HFFc6 (cell line): ENCODE data around the gene NOS1AP. TPM values are rescaled to one million over a fixed set of nuclear protein-coding genes. Genes with fewer than 3 reads are reported as not detected.

ENCODE experiments used
- DNase-seq: peaks from one replicate; pipeline ENCODE4 v3.0.0-alpha.2; 2018
- H3K27ac Mint-ChIP-seq: 2 replicates; pipeline ENCODE4 v1.8.0; 2020; ENCODE audit warnings: mild to moderate bottlenecking, mixed read lengths
- H3K27me3 Mint-ChIP-seq: 2 replicates; pipeline ENCODE4 v1.8.0; 2021; ENCODE audit warnings: mild to moderate bottlenecking, moderate library complexity, mixed read lengths; ENCODE audit not compliant: insufficient read depth
- H3K36me3 Mint-ChIP-seq: 2 replicates; pipeline ENCODE4 v1.8.0; 2021; ENCODE audit warnings: low read depth, mixed read lengths
- H3K4me1 Mint-ChIP-seq: 2 replicates; pipeline ENCODE4 v1.8.0; 2020; ENCODE audit warnings: low read depth, mixed read lengths
- H3K4me3 Mint-ChIP-seq: 2 replicates; pipeline ENCODE4 v1.8.0; 2020; ENCODE audit warnings: mild to moderate bottlenecking, moderate library complexity, mixed read lengths
- H3K9me3 Mint-ChIP-seq: 2 replicates; pipeline ENCODE4 v1.8.0; 2020; ENCODE audit warnings: mild to moderate bottlenecking, mixed read lengths
- CTCF ChIP-seq: fragments of 200-600 bp; sonication (generic); IDR thresholded peaks from 2 replicates; pipeline ENCODE4 v1.5.0; 2021; ENCODE audit warnings: antibody characterized with exemption, mild to moderate bottlenecking
- total RNA-seq, 6 experiments: library from RNA; stranded (reverse); fragmentation: NEBNext Ultra II Directional; extraction: Animal tissue kit (Norgen Biotek cat#: 25700); gene quantifications; 2 replicates in 1 of 6; 3 replicates in 5 of 6; pipeline ENCODE4 v1.2.3, GENCODE V29; 2021

NOS1AP gene
- total RNA-seq, 6 experiments from 2014 or later = 0.11 to 0.62 (median 0.29) TPM

GRCh38 chr1:162088281-162088969, 18.9 kb downstream of the NOS1AP start:
- Mint-ChIP-seq H3K4me3 (no peak overlapping the region), H3K27ac (no peak overlapping the region), H3K4me1 (peaks cover 9% of the 10 kb centered on the region; the same call in 1 of the 2 replicates), H3K27me3 (peaks cover 2% of the 10 kb centered on the region), H3K36me3 (no peaks in the 10 kb centered on the region), H3K9me3 (no peaks in the 10 kb centered on the region)
- TF ChIP-seq CTCF = no peak
- DNase-seq = no peak

- no peak overlapping the region for H3K4me3 Mint-ChIP-seq
- peaks cover 9% of the 10 kb centered on the region; the same call in 1 of the 2 replicates for H3K4me1 Mint-ChIP-seq
- H3K27me3 Mint-ChIP-seq = peaks cover 4% of the 10 kb centered on the region
- H3K9me3 Mint-ChIP-seq = no peaks in the 10 kb centered on the region
- H3K27ac Mint-ChIP-seq = no peak overlapping the region
- DNase-seq = no peak
- TF ChIP-seq CTCF = no peak
- no peaks in the 10 kb centered on the region for H3K36me3 Mint-ChIP-seq
Observed at GRCh38 chr1:162089748-162090147, 20.3 kb downstream of the NOS1AP start.

GRCh38 chr1:162090378-162090777, 20.9 kb downstream of the NOS1AP start:
- H3K9me3 Mint-ChIP-seq = no peaks in the 10 kb centered on the region
- H3K4me3 Mint-ChIP-seq = no peak overlapping the region
- H3K27ac Mint-ChIP-seq = no peak overlapping the region
- peaks cover 1% of the 10 kb centered on the region for H3K27me3 Mint-ChIP-seq
- TF ChIP-seq CTCF = no peak
- peaks cover 9% of the 10 kb centered on the region; the same call in 1 of the 2 replicates for H3K4me1 Mint-ChIP-seq
- H3K36me3 Mint-ChIP-seq = no peaks in the 10 kb centered on the region
- DNase-seq = no peak

- Mint-ChIP-seq H3K4me3 (no peak overlapping the region), H3K4me1 (peaks cover 9% of the 10 kb centered on the region; the same call in 1 of the 2 replicates), H3K36me3 (no peaks in the 10 kb centered on the region), H3K27ac (no peak overlapping the region), H3K27me3 (peaks cover 1% of the 10 kb centered on the region), H3K9me3 (no peaks in the 10 kb centered on the region)
- DNase-seq = no peak
- TF ChIP-seq CTCF = no peak
Observed at GRCh38 chr1:162091681-162092524, 22.4 kb downstream of the NOS1AP start.

- no peaks in the 10 kb centered on the region for H3K9me3 Mint-ChIP-seq
- H3K36me3 Mint-ChIP-seq = no peaks in the 10 kb centered on the region
- no peak for DNase-seq
- H3K27me3 Mint-ChIP-seq = peaks cover 1% of the 10 kb centered on the region
- H3K4me3 Mint-ChIP-seq = no peak overlapping the region
- peaks cover 9% of the 10 kb centered on the region; the same call in 1 of the 2 replicates for H3K4me1 Mint-ChIP-seq
- no peak for TF ChIP-seq CTCF
- H3K27ac Mint-ChIP-seq = no peak overlapping the region
Observed at GRCh38 chr1:162093095-162093494, 23.6 kb downstream of the NOS1AP start.
